Liver (tissue), 9 donors: ENCODE results near the gene ZNF814. TPM values are rescaled to one million over a fixed set of nuclear protein-coding genes. Genes with fewer than 3 reads are reported as not detected.
A peak's percentile ranks its signal among the peaks of the same experiment; 100 is the strongest.
"Not testable (repeated sequence)": the region's sequence is repeated elsewhere in the genome, so short reads cannot be mapped to it uniquely, and the experiment has no call there.

Experiments
- DNase-seq: peaks from one replicate; pipeline ENCODE4 v3.0.0-alpha.2; 2017; ENCODE audit warnings: low spot score
- H3K27ac ChIP-seq, 2 donors: one replicate each; pipeline ENCODE4 v1.7.0; 2013; ENCODE audit warnings: inconsistent platforms in 2 of 2, low read length in 2 of 2, control low read depth in 1 of 2, low read depth in 1 of 2, mild to moderate bottlenecking in 1 of 2
- H3K27me3 ChIP-seq, 4 donors: one replicate each; pipeline versions ENCODE4 v1.6.1 to v1.7.0; 2013; ENCODE audit warnings: low read length in 3 of 4, inconsistent platforms in 1 of 4, mild to moderate bottlenecking in 1 of 4, moderate library complexity in 1 of 4; ENCODE audit not compliant: control insufficient read depth in 4 of 4, insufficient read depth in 4 of 4
- H3K36me3 ChIP-seq, 4 donors: one replicate each; pipeline versions ENCODE4 v1.6.1 to v1.7.0; 2013; ENCODE audit warnings: low read length in 3 of 4, mild to moderate bottlenecking in 3 of 4, low read depth in 1 of 4, moderate library complexity in 1 of 4; ENCODE audit not compliant: control insufficient read depth in 4 of 4, insufficient read depth in 3 of 4
- H3K4me1 ChIP-seq, 4 donors: one replicate each; pipeline versions ENCODE4 v1.6.1 to v1.7.0; 2013; ENCODE audit warnings: low read length in 3 of 4, mild to moderate bottlenecking in 3 of 4, moderate library complexity in 1 of 4; ENCODE audit not compliant: control insufficient read depth in 4 of 4, insufficient read depth in 4 of 4
- H3K4me3 ChIP-seq, 3 donors: one replicate each; pipeline versions ENCODE4 v1.6.1 to v1.7.0; 2013; ENCODE audit warnings: low read length in 3 of 3, control low read depth in 1 of 3, low read depth in 1 of 3, mild to moderate bottlenecking in 1 of 3
- H3K9ac ChIP-seq, 2 donors: one replicate each; pipeline ENCODE4 v1.7.0; 2013; ENCODE audit warnings: low read length in 2 of 2, mild to moderate bottlenecking in 2 of 2, moderate library complexity in 2 of 2, control low read depth in 1 of 2, low read depth in 1 of 2
- H3K9me3 ChIP-seq, 4 donors: one replicate each; pipeline versions ENCODE4 v1.6.1 to v1.7.0; 2013; ENCODE audit warnings: low read length in 3 of 4; ENCODE audit not compliant: control insufficient read depth in 4 of 4
- EGR1 ChIP-seq, 2 donors: IDR thresholded peaks; 2 replicates each; pipeline ENCODE4 v1.6.1; 2016 to 2018; ENCODE audit warnings: antibody characterized with exemption in 2 of 2, low read depth in 2 of 2
- FOXA1 ChIP-seq: IDR thresholded peaks from 2 replicates; pipeline ENCODE4 v1.6.1; 2016; ENCODE audit warnings: antibody characterized with exemption
- FOXA2 ChIP-seq: IDR thresholded peaks from 2 replicates; pipeline ENCODE4 v1.6.1; 2016; ENCODE audit warnings: antibody characterized with exemption
- GABPA ChIP-seq, 2 donors: IDR thresholded peaks in 1 of 2; conservative IDR thresholded peaks in 1 of 2; 2 replicates each; pipeline ENCODE4 v1.6.1; 2016; ENCODE audit warnings: antibody characterized with exemption in 2 of 2, mild to moderate bottlenecking in 1 of 2, moderate library complexity in 1 of 2
- HNF4A ChIP-seq, 2 donors: conservative IDR thresholded peaks; 2 replicates each; pipeline ENCODE4 v1.6.1; 2016; ENCODE audit warnings: antibody characterized with exemption in 2 of 2, mild to moderate bottlenecking in 2 of 2
- HNF4G ChIP-seq: IDR thresholded peaks from 2 replicates; pipeline ENCODE4 v1.6.1; 2016; ENCODE audit warnings: antibody characterized with exemption
- JUND ChIP-seq, 2 donors: IDR thresholded peaks; 2 replicates each; pipeline ENCODE4 v1.6.1; 2016; ENCODE audit warnings: antibody characterized with exemption in 2 of 2
- NR2F2 ChIP-seq: IDR thresholded peaks from 2 replicates; pipeline ENCODE4 v1.6.1; 2016; ENCODE audit warnings: antibody characterized with exemption
- RAD21 ChIP-seq, 2 donors: IDR thresholded peaks; 2 replicates each; pipeline ENCODE4 v1.6.1; 2016; ENCODE audit warnings: antibody characterized with exemption in 2 of 2, mild to moderate bottlenecking in 2 of 2
- RXRA ChIP-seq, 2 donors: IDR thresholded peaks; 2 replicates each; pipeline ENCODE4 v1.6.1; 2017 to 2018; ENCODE audit warnings: antibody characterized with exemption in 2 of 2, mild to moderate bottlenecking in 1 of 2
- SP1 ChIP-seq: IDR thresholded peaks from 2 replicates; pipeline ENCODE4 v1.6.1; 2018; ENCODE audit warnings: antibody characterized with exemption, mild to moderate bottlenecking
- TAF1 ChIP-seq: conservative IDR thresholded peaks from 2 replicates; pipeline ENCODE4 v1.6.1; 2016; ENCODE audit warnings: antibody characterized with exemption, mild to moderate bottlenecking
- YY1 ChIP-seq: IDR thresholded peaks from 2 replicates; pipeline ENCODE4 v1.6.1; 2016; ENCODE audit warnings: antibody characterized with exemption, mild to moderate bottlenecking
- WGBS: extraction: QIAGEN DNeasy Blood & Tissue Kit; methylation state at CpG from one replicate; pipeline ENCODE4 v1.1.7; 2013; 5-methylcytosine and 5-hydroxymethylcytosine counted together
- polyA plus RNA-seq, 2 donors: library from polyadenylated mRNA; stranded (reverse) in 1 of 2; unstranded in 1 of 2; fragments of 200-250 nt in 1 of 2; fragments of >200 nt in 1 of 2; fragmentation: Nextera tagmentation in 1 of 2; extraction: Ambion mirVana in 1 of 2; gene quantifications; one replicate each; pipeline versions ENCODE4 v1.2.1 to v1.2.3, GENCODE V29; 2013 to 2015
- total RNA-seq, 2 donors: library from RNA; depleted of rRNA; stranded (reverse); fragments of >200 nt; gene quantifications; one replicate each; pipeline ENCODE4 v1.2.3, GENCODE V29; 2014
- TF ChIP-seq, protein P1 (sequence below): IDR thresholded peaks from 2 replicates; pipeline ENCODE4 v1.6.1; 2016; ENCODE audit warnings: antibody characterized with exemption
- TF ChIP-seq, protein P2 (sequence below): fragments of 150-350 bp; IDR thresholded peaks from 2 replicates; pipeline ENCODE4 v1.5.1; 2017; ENCODE audit warnings: improper control_type of control experiment, low read depth, low read length; ENCODE audit not compliant: missing input control
- TF ChIP-seq, protein P3 (sequence below): IDR thresholded peaks from 2 replicates; pipeline ENCODE4 v1.6.1; 2016; ENCODE audit warnings: antibody characterized with exemption
- TF ChIP-seq, protein P4 (sequence below): IDR thresholded peaks from 2 replicates; pipeline ENCODE4 v1.6.1; 2016; ENCODE audit warnings: antibody characterized with exemption
- TF ChIP-seq, protein P5 (sequence below): IDR thresholded peaks from 2 replicates; pipeline ENCODE4 v1.6.1; 2016; ENCODE audit warnings: antibody characterized with exemption, mild to moderate bottlenecking
- donor health status: healthy.
- donor health status: healthy.
- donor health status: healthy.
- donor health status: healthy.
- donor health status: healthy.

The ZNF814 gene
- total and polyA plus RNA-seq, 4 donors: 6.9 to 13.8 (median 8.2) TPM

DNA sequence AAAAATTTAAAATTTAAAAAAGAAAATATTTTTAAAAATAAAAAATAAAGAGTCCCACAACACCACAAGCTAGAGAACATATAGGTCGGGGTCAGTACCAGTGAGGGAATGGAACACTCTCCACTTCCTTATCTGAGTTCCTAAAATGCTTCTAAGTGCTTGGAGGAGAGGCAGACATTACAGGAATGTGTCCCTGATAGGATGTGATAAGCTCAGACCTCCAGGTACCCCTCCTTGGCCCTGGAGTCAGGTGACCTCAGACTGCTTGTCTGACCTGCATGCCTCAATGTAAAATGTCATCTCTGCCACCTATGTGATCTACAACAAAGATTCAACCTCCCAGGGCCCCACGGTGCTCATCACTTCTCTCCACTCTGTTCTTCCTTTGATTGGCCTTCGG is 2.8 kb downstream of the ZNF814 start:
- no peak for DNase-seq
- 88% methylated on average over 3 of the region's 3 CpGs for WGBS
- H3K4me1 ChIP-seq: peaks cover 0 to 3% (median 1%) of the 10 kb centered on the region in 4 donors
- H3K9me3 ChIP-seq: peaks cover 0 to 15% (median 6%) of the 10 kb centered on the region in 4 donors
- no peaks in the 10 kb centered on the region for H3K27me3 ChIP-seq
- H3K27ac ChIP-seq: no peak overlapping the region
- H3K4me3 ChIP-seq: peak overlapping the region in 1 of 3 donors; percentile 14
- H3K9ac ChIP-seq: no peak overlapping the region
- H3K36me3 ChIP-seq: peaks cover 0 to 6% (median 1%) of the 10 kb centered on the region in 4 donors
- no peak for TF ChIP-seq RXRA (IDR thresholded peaks at IDR 0.05)
- TF ChIP-seq, protein P1, sequence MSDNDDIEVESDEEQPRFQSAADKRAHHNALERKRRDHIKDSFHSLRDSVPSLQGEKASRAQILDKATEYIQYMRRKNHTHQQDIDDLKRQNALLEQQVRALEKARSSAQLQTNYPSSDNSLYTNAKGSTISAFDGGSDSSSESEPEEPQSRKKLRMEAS: no peak
- TF ChIP-seq, protein P2, sequence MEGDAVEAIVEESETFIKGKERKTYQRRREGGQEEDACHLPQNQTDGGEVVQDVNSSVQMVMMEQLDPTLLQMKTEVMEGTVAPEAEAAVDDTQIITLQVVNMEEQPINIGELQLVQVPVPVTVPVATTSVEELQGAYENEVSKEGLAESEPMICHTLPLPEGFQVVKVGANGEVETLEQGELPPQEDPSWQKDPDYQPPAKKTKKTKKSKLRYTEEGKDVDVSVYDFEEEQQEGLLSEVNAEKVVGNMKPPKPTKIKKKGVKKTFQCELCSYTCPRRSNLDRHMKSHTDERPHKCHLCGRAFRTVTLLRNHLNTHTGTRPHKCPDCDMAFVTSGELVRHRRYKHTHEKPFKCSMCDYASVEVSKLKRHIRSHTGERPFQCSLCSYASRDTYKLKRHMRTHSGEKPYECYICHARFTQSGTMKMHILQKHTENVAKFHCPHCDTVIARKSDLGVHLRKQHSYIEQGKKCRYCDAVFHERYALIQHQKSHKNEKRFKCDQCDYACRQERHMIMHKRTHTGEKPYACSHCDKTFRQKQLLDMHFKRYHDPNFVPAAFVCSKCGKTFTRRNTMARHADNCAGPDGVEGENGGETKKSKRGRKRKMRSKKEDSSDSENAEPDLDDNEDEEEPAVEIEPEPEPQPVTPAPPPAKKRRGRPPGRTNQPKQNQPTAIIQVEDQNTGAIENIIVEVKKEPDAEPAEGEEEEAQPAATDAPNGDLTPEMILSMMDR: no peak
- no peak for TF ChIP-seq HNF4G
- TF ChIP-seq, protein P3, sequence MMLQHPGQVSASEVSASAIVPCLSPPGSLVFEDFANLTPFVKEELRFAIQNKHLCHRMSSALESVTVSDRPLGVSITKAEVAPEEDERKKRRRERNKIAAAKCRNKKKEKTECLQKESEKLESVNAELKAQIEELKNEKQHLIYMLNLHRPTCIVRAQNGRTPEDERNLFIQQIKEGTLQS: no peak
- TF ChIP-seq FOXA1: no peak
- TF ChIP-seq NR2F2: no peak
- TF ChIP-seq, protein P4, sequence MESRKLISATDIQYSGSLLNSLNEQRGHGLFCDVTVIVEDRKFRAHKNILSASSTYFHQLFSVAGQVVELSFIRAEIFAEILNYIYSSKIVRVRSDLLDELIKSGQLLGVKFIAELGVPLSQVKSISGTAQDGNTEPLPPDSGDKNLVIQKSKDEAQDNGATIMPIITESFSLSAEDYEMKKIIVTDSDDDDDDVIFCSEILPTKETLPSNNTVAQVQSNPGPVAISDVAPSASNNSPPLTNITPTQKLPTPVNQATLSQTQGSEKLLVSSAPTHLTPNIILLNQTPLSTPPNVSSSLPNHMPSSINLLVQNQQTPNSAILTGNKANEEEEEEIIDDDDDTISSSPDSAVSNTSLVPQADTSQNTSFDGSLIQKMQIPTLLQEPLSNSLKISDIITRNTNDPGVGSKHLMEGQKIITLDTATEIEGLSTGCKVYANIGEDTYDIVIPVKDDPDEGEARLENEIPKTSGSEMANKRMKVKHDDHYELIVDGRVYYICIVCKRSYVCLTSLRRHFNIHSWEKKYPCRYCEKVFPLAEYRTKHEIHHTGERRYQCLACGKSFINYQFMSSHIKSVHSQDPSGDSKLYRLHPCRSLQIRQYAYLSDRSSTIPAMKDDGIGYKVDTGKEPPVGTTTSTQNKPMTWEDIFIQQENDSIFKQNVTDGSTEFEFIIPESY: no peak
- no peak for TF ChIP-seq GABPA (IDR thresholded peaks at IDR 0.05 in 1 of 2, conservative IDR thresholded peaks at IDR 0.05 in 1 of 2)
- no peak for TF ChIP-seq HNF4A (conservative IDR thresholded peaks at IDR 0.05)
- no peak for TF ChIP-seq SP1
- TF ChIP-seq YY1: no peak
- no peak for TF ChIP-seq RAD21 (IDR thresholded peaks at IDR 0.05)
- no peak for TF ChIP-seq EGR1 (IDR thresholded peaks at IDR 0.05; ENCODE audit: low read depth in 2 of 2)
- TF ChIP-seq, protein P5, sequence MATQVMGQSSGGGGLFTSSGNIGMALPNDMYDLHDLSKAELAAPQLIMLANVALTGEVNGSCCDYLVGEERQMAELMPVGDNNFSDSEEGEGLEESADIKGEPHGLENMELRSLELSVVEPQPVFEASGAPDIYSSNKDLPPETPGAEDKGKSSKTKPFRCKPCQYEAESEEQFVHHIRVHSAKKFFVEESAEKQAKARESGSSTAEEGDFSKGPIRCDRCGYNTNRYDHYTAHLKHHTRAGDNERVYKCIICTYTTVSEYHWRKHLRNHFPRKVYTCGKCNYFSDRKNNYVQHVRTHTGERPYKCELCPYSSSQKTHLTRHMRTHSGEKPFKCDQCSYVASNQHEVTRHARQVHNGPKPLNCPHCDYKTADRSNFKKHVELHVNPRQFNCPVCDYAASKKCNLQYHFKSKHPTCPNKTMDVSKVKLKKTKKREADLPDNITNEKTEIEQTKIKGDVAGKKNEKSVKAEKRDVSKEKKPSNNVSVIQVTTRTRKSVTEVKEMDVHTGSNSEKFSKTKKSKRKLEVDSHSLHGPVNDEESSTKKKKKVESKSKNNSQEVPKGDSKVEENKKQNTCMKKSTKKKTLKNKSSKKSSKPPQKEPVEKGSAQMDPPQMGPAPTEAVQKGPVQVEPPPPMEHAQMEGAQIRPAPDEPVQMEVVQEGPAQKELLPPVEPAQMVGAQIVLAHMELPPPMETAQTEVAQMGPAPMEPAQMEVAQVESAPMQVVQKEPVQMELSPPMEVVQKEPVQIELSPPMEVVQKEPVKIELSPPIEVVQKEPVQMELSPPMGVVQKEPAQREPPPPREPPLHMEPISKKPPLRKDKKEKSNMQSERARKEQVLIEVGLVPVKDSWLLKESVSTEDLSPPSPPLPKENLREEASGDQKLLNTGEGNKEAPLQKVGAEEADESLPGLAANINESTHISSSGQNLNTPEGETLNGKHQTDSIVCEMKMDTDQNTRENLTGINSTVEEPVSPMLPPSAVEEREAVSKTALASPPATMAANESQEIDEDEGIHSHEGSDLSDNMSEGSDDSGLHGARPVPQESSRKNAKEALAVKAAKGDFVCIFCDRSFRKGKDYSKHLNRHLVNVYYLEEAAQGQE: no peak
- TF ChIP-seq JUND (IDR thresholded peaks at IDR 0.05): no peak
- TF ChIP-seq TAF1: no peak
- no peak for TF ChIP-seq FOXA2

DNA sequence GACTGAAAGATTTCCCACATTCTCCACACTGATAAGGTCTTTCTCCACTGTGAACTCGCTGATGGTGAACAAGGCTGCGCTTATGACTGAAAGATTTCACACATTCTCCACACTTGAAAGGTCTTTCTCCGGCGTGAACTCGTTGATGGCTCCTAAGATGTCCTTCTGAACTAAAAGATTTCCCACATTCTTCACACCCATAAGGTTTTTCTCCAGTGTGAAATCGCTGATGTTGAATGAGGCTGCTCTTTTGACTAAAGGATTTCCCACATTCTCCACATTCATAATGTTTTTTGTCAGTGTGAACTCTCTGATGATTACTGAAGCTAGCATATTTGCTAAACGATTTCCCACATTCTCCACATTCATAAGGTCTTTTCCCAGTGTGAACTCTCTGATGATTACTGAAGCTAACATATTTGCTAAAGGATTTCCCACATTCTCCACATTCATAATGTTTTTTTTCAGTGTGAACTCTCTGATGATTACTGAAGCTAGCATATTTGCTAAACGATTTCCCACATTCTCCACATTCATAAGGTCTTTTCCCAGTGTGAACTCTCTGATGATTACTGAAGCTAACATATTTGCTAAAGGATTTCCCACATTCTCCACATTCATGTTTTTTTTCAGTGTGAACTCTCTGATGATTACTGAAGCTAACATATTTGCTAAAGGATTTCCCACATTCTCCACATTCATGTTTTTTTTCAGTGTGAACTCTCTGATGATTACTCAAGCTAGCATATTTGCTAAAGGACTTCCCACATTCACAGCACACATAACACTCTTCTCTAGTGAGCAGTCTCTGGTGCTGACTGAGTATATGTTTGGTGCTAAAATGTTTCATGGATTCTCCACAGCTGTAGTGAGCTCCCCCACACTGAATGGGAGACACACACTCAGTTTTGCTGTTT is 14.7 kb downstream of the ZNF814 start:
- H3K9ac ChIP-seq, H3K27ac ChIP-seq, DNase-seq, H3K4me1 ChIP-seq, H3K27me3 ChIP-seq: not testable (repeated sequence)
- H3K36me3 ChIP-seq: peaks cover 3 to 32% (median 28%) of the 10 kb centered on the region in 4 donors
- H3K9me3 ChIP-seq: peaks cover 38 to 57% (median 53%) of the 10 kb centered on the region in 4 donors
- 98% methylated on average over 8 of the region's 8 CpGs for WGBS
- peak overlapping the region in 2 of 3 donors; percentile 33 to 49 for H3K4me3 ChIP-seq
